CD14-positive monocyte (primary cell): Measurements from ENCODE around the gene F2R. TPM values are rescaled to one million over a fixed set of nuclear protein-coding genes. Genes with fewer than 3 reads are reported as not detected.

Experiments
- DNase-seq, 3 donors: peaks; one replicate each; pipeline ENCODE4 v3.0.0-alpha.2; 2011 to 2022
- H2AFZ ChIP-seq: 2 replicates; pipeline ENCODE4 v1.6.0; 2012; ENCODE audit warnings: mild to moderate bottlenecking, low read depth, low read length, inconsistent platforms; ENCODE audit not compliant: insufficient read depth, poor library complexity, severe bottlenecking
- H3K27ac ChIP-seq, 2 donors: 1 replicate in 1 of 2; 2 replicates in 1 of 2; pipeline ENCODE4 v1.5.1; 2012 to 2013; ENCODE audit warnings: low read length in 2 of 2, control low read depth in 1 of 2, inconsistent platforms in 1 of 2, low read depth in 1 of 2, mild to moderate bottlenecking in 1 of 2
- H3K27me3 ChIP-seq, 2 donors: one replicate each; pipeline versions ENCODE4 v1.6.0 to v1.6.1; 2011 to 2013; ENCODE audit warnings: low read length in 2 of 2; ENCODE audit not compliant: control insufficient read depth in 2 of 2, insufficient read depth in 2 of 2
- H3K36me3 ChIP-seq, 2 donors: replicated peaks in 1 of 2; 1 replicate in 1 of 2; 2 replicates in 1 of 2; pipeline versions ENCODE4 v1.5.1 to v1.6.1; 2012 to 2013; ENCODE audit warnings: low read length in 2 of 2, control low read depth in 1 of 2, inconsistent platforms in 1 of 2, mild to moderate bottlenecking in 1 of 2; ENCODE audit not compliant: insufficient read depth in 2 of 2, control insufficient read depth in 1 of 2
- H3K4me1 ChIP-seq, 2 donors: 1 replicate in 1 of 2; 2 replicates in 1 of 2; pipeline versions ENCODE4 v1.5.1 to v1.6.1; 2012 to 2013; ENCODE audit warnings: low read length in 2 of 2, control low read depth in 1 of 2, inconsistent platforms in 1 of 2, mild to moderate bottlenecking in 1 of 2, moderate library complexity in 1 of 2; ENCODE audit not compliant: insufficient read depth in 2 of 2, control insufficient read depth in 1 of 2
- H3K4me2 ChIP-seq: replicated peaks from 2 replicates; pipeline ENCODE3; 2012; ENCODE audit warnings: low read length, moderate library complexity, mild to moderate bottlenecking; ENCODE audit not compliant: poor library complexity, severe bottlenecking; ENCODE audit errors: extremely low read depth
- H3K4me3 ChIP-seq, 3 experiments: fragments of 200-600 bp in 1 of 3; sonication (generic) in 1 of 3; replicated peaks in 1 of 3; 1 replicate in 2 of 3; 2 replicates in 1 of 3; pipeline ENCODE4 v1.5.1; 2011 to 2013; ENCODE audit warnings: low read length in 3 of 3, mild to moderate bottlenecking in 3 of 3, control low read depth in 2 of 3, low read depth in 2 of 3, inconsistent platforms in 1 of 3, moderate library complexity in 1 of 3
- H3K79me2 ChIP-seq: 2 replicates; pipeline ENCODE4 v1.6.0; 2012; ENCODE audit warnings: mild to moderate bottlenecking, control low read depth, inconsistent platforms, low read length, moderate library complexity; ENCODE audit not compliant: insufficient read depth
- H3K9ac ChIP-seq: 2 replicates; pipeline ENCODE4 v1.6.0; 2017; ENCODE audit warnings: low read length, mild to moderate bottlenecking; ENCODE audit not compliant: insufficient read depth, poor library complexity, severe bottlenecking
- H3K9me3 ChIP-seq, 2 donors: replicated peaks in 1 of 2; 1 replicate in 1 of 2; 2 replicates in 1 of 2; pipeline versions ENCODE4 v1.5.1 to v1.6.1; 2012 to 2013; ENCODE audit warnings: low read length in 2 of 2, control low read depth in 1 of 2; ENCODE audit not compliant: control insufficient read depth in 1 of 2, insufficient read depth in 1 of 2
- H4K20me1 ChIP-seq: 2 replicates; pipeline ENCODE4 v1.6.0; 2012; ENCODE audit warnings: mild to moderate bottlenecking, low read length, control low read depth, moderate library complexity; ENCODE audit not compliant: insufficient read depth
- H3K27ac Mint-ChIP-seq, 7 donors: one replicate each; pipeline ENCODE4 v1.8.0; 2020; ENCODE audit warnings: mild to moderate bottlenecking in 7 of 7, mixed read lengths in 7 of 7, moderate library complexity in 6 of 7, inconsistent platforms in 2 of 7
- H3K27me3 Mint-ChIP-seq, 3 donors: one replicate each; pipeline ENCODE4 v1.8.0; 2021 to 2022; ENCODE audit warnings: low read depth in 3 of 3, mild to moderate bottlenecking in 3 of 3, mixed read lengths in 3 of 3, moderate library complexity in 3 of 3, inconsistent platforms in 1 of 3
- H3K36me3 Mint-ChIP-seq, 2 donors: one replicate each; pipeline ENCODE4 v1.8.0; 2020; ENCODE audit warnings: mixed read lengths in 2 of 2, inconsistent platforms in 1 of 2, mild to moderate bottlenecking in 1 of 2
- H3K4me1 Mint-ChIP-seq: one replicate; pipeline ENCODE4 v1.8.0; 2020; ENCODE audit warnings: mild to moderate bottlenecking, mixed read lengths
- H3K4me3 Mint-ChIP-seq, 2 donors: one replicate each; pipeline ENCODE4 v1.8.0; 2020; ENCODE audit warnings: mild to moderate bottlenecking in 2 of 2, mixed read lengths in 2 of 2, moderate library complexity in 1 of 2
- H3K9me3 Mint-ChIP-seq, 7 donors: one replicate each; pipeline ENCODE4 v1.8.0; 2020 to 2022; ENCODE audit warnings: mixed read lengths in 7 of 7, mild to moderate bottlenecking in 6 of 7, moderate library complexity in 6 of 7, inconsistent platforms in 2 of 7
- CTCF ChIP-seq: fragments of 200-600 bp; IDR thresholded peaks from one replicate; pipeline ENCODE4 v1.8.0; 2022; ENCODE audit warnings: antibody characterized with exemption, mild to moderate bottlenecking
- whole genome bisulfite sequencing: methylation state at CpG from one replicate; pipeline ENCODE4 v1.1.5; 2013; ENCODE audit warnings: missing lambda C conversion rate; ENCODE audit not compliant: insufficient coverage; 5-methylcytosine and 5-hydroxymethylcytosine counted together
- intact Hi-C, 2 donors: fragments of 100-400 bp; cut with micrococcal nuclease; formaldehyde crosslinking; loops; one replicate each; pipeline versions ENCODE4 v1.15.0 to v1.15.1; 2023
- polyA plus RNA-seq, 3 donors: library from polyadenylated mRNA; depleted of rRNA in 1 of 3; unstranded in 2 of 3; stranded (reverse) in 1 of 3; fragments of 300-500 nt in 2 of 3; fragments of >200 nt in 1 of 3; fragmentation: Illumina TruSeq in 2 of 3; gene quantifications; 1 replicate in 2 of 3; 2 replicates in 1 of 3; pipeline ENCODE4 v1.2.3, GENCODE V29; 2012 to 2021

The F2R gene
- polyA plus RNA-seq, 3 donors: 0.09 to 0.33 (median 0.22) TPM

GRCh38 chr5:76670508-76670907, 45.4 kb upstream of the F2R start:
- intact Hi-C loops: no loop called here
- H3K9me3 ChIP-seq: no peaks in the 10 kb centered on the region
- Mint-ChIP-seq H3K4me3 (no peak overlapping the region), H3K9me3 (no peaks in the 10 kb centered on the region), H3K36me3 (peaks cover 86 to 88% of the 10 kb centered on the region in 2 donors), H3K4me1 (no peaks in the 10 kb centered on the region), H3K27ac (peak overlapping the region in 4 of 7 donors; percentile 2 to 81 (median 28)), H3K27me3 (no peaks in the 10 kb centered on the region)
- WGBS: no CpG with 5 or more reads among the region's 3 CpGs
- H2AFZ ChIP-seq: no peak overlapping the region
- peaks cover 90 to 98% of the 10 kb centered on the region in 2 donors for H3K36me3 ChIP-seq
- no peaks in the 10 kb centered on the region for H3K79me2 ChIP-seq
- H4K20me1 ChIP-seq: no peaks in the 10 kb centered on the region
- H3K4me3 ChIP-seq: no peak overlapping the region
- H3K4me1 ChIP-seq: no peaks in the 10 kb centered on the region
- no peak for DNase-seq
- no peak overlapping the region for H3K4me2 ChIP-seq
- TF ChIP-seq CTCF: no peak
- no peaks in the 10 kb centered on the region for H3K27me3 ChIP-seq
- no peak overlapping the region for H3K9ac ChIP-seq
- no peak overlapping the region for H3K27ac ChIP-seq

- Histone ChIP-seq H3K4me3 (no peak overlapping the region), H4K20me1 (no peaks in the 10 kb centered on the region), H2AFZ (no peak overlapping the region), H3K4me1 (no peaks in the 10 kb centered on the region), H3K27ac (no peak overlapping the region), H3K9me3 (no peaks in the 10 kb centered on the region), H3K27me3 (no peaks in the 10 kb centered on the region), H3K9ac (no peak overlapping the region), H3K4me2 (no peak overlapping the region), H3K79me2 (no peaks in the 10 kb centered on the region), H3K36me3 (peaks cover 92 to 98% of the 10 kb centered on the region in 2 donors)
- no peaks in the 10 kb centered on the region for H3K4me1 Mint-ChIP-seq
- H3K27me3 Mint-ChIP-seq: no peaks in the 10 kb centered on the region
- intact Hi-C loops: no loop called here
- DNase-seq: no peak
- H3K4me3 Mint-ChIP-seq: no peak overlapping the region
- no peaks in the 10 kb centered on the region for H3K9me3 Mint-ChIP-seq
- TF ChIP-seq CTCF: no peak
- no CpG with 5 or more reads among the region's 2 CpGs for WGBS
- peaks cover 86 to 88% of the 10 kb centered on the region in 2 donors for H3K36me3 Mint-ChIP-seq
- H3K27ac Mint-ChIP-seq: peak overlapping the region in 1 of 7 donors; percentile 2
Observed at GRCh38 chr5:76672242-76672641, 43.7 kb upstream of the F2R start.
